Colonic mucosa (tissue), 4 donors: Measurements from ENCODE around the gene SPSB4. TPM values are rescaled to one million over a fixed set of nuclear protein-coding genes. Genes with fewer than 3 reads are reported as not detected.

ENCODE experiments used
- DNase-seq: peaks from one replicate; pipeline ENCODE4 v3.0.0-alpha.2; 2020
- H3K27ac ChIP-seq: fragments of 200-600 bp; one replicate; pipeline ENCODE4 v1.8.0; 2021
- H3K27me3 ChIP-seq: fragments of 200-600 bp; one replicate; pipeline ENCODE4 v1.8.0; 2021
- H3K36me3 ChIP-seq: fragments of 200-600 bp; one replicate; pipeline ENCODE4 v1.8.0; 2021
- H3K4me1 ChIP-seq: fragments of 200-600 bp; one replicate; pipeline ENCODE4 v1.8.0; 2021; ENCODE audit warnings: mild to moderate bottlenecking
- H3K4me3 ChIP-seq: fragments of 200-600 bp; one replicate; pipeline ENCODE4 v1.8.0; 2021
- H3K9ac ChIP-seq, 2 donors: one replicate each; pipeline ENCODE4 v1.7.0; 2013; ENCODE audit warnings: control low read depth in 2 of 2, low read depth in 2 of 2, low read length in 2 of 2
- H3K9me3 ChIP-seq: fragments of 200-600 bp; one replicate; pipeline ENCODE4 v1.8.0; 2021
- CTCF ChIP-seq: fragments of 200-600 bp; IDR thresholded peaks from one replicate; pipeline ENCODE4 v1.8.0; 2022; ENCODE audit warnings: antibody characterized with exemption, mild to moderate bottlenecking
- intact Hi-C: fragments of 100-400 bp; cut with DNase I; formaldehyde crosslinking; loops from one replicate; pipeline ENCODE4 v1.14.1; 2022
- total RNA-seq, 2 donors: library from RNA; stranded (reverse); fragmentation: NEBNext Ultra II Directional in 1 of 2; extraction: Animal tissue kit (Norgen Biotek cat#: 25700) in 1 of 2; gene quantifications; one replicate each; pipeline ENCODE4 v1.2.1, GENCODE V29; 2021
- donor health status: healthy.
- donor health status: DM: no; HTN: no; CAD: no.
- donor health status: DM: no; HTN: no; CAD: no.

The SPSB4 gene
- total RNA-seq, 2 donors from 2014 or later = not detected

- Histone ChIP-seq H3K9me3 (no peaks in the 10 kb centered on the region), H3K4me1 (no peaks in the 10 kb centered on the region), H3K27ac (no peak overlapping the region), H3K9ac (no peak overlapping the region), H3K36me3 (no peaks in the 10 kb centered on the region), H3K4me3 (no peak overlapping the region), H3K27me3 (no peaks in the 10 kb centered on the region)
- intact Hi-C loops = no loop called here
- DNase-seq = no peak
- TF ChIP-seq CTCF = no peak
Observed at GRCh38 chr3:141021261-141021660, 29.9 kb upstream of the SPSB4 start.

- H3K9ac ChIP-seq = no peak overlapping the region
- H3K27me3 ChIP-seq = no peaks in the 10 kb centered on the region
- DNase-seq = no peak
- H3K27ac ChIP-seq = no peak overlapping the region
- intact Hi-C loops = no loop called here
- no peak overlapping the region for H3K4me3 ChIP-seq
- no peaks in the 10 kb centered on the region for H3K9me3 ChIP-seq
- no peaks in the 10 kb centered on the region for H3K4me1 ChIP-seq
- TF ChIP-seq CTCF = no peak
- H3K36me3 ChIP-seq = no peaks in the 10 kb centered on the region
Observed at GRCh38 chr3:141030296-141030695, 20.9 kb upstream of the SPSB4 start.

GRCh38 chr3:141039589-141039988 lies 11.6 kb upstream of the SPSB4 start:
- H3K4me3 ChIP-seq = no peak overlapping the region
- no peaks in the 10 kb centered on the region for H3K36me3 ChIP-seq
- DNase-seq = no peak
- no peak overlapping the region for H3K9ac ChIP-seq
- intact Hi-C loops = no loop called here
- no peak overlapping the region for H3K27ac ChIP-seq
- TF ChIP-seq CTCF = no peak
- H3K27me3 ChIP-seq = no peaks in the 10 kb centered on the region
- no peaks in the 10 kb centered on the region for H3K9me3 ChIP-seq
- H3K4me1 ChIP-seq = no peaks in the 10 kb centered on the region

- peaks cover 7% of the 10 kb centered on the region for H3K27me3 ChIP-seq
- no peak overlapping the region for H3K4me3 ChIP-seq
- no peak for TF ChIP-seq CTCF
- DNase-seq = no peak
- H3K9ac ChIP-seq = no peak overlapping the region
- no peaks in the 10 kb centered on the region for H3K4me1 ChIP-seq
- intact Hi-C loops = no loop called here
- H3K36me3 ChIP-seq = no peaks in the 10 kb centered on the region
- no peak overlapping the region for H3K27ac ChIP-seq
- no peaks in the 10 kb centered on the region for H3K9me3 ChIP-seq
Observed at GRCh38 chr3:141044695-141045641, 6.2 kb upstream of the SPSB4 start.

GRCh38 chr3:141045849-141046248 lies 5.3 kb upstream of the SPSB4 start:
- H3K9ac ChIP-seq = no peak overlapping the region
- no peaks in the 10 kb centered on the region for H3K36me3 ChIP-seq
- TF ChIP-seq CTCF = no peak
- intact Hi-C loops = no loop called here
- no peak overlapping the region for H3K4me3 ChIP-seq
- no peak for DNase-seq
- H3K27me3 ChIP-seq = peaks cover 10% of the 10 kb centered on the region
- H3K27ac ChIP-seq = no peak overlapping the region
- no peaks in the 10 kb centered on the region for H3K4me1 ChIP-seq
- H3K9me3 ChIP-seq = no peaks in the 10 kb centered on the region
